GM18858 (cell line): ENCODE measurements around the gene CDH23.

Source experiments
- ATAC-seq: cut with Tn5 transposase; IDR thresholded peaks from one replicate; pipeline ENCODE4 v1.9.1; 2021; ENCODE audit not compliant: unreplicated experiment

The CDH23 gene

GRCh38 chr10:71615538-71616329, 219.0 kb downstream of the CDH23 start:
- no peak for ATAC-seq

GRCh38 chr10:71616817-71617654, 220.3 kb downstream of the CDH23 start:
- no peak for ATAC-seq

- no peak for ATAC-seq
Measured at GRCh38 chr10:71618176-71618575, 221.5 kb downstream of the CDH23 start.

GRCh38 chr10:71618598-71618997, 221.9 kb downstream of the CDH23 start:
- no peak for ATAC-seq

- no peak for ATAC-seq
Measured at GRCh38 chr10:71620642-71621041, 223.9 kb downstream of the CDH23 start.

GRCh38 chr10:71621231-71622153, 224.8 kb downstream of the CDH23 start:
- no peak for ATAC-seq

- ATAC-seq, result no peak
Measured at GRCh38 chr10:71622154-71622526, 225.4 kb downstream of the CDH23 start.

GRCh38 chr10:71622616-71623015, 225.9 kb downstream of the CDH23 start:
- no peak for ATAC-seq

GRCh38 chr10:71623098-71623985, 226.6 kb downstream of the CDH23 start:
- no peak for ATAC-seq

GRCh38 chr10:71623986-71624291, 227.2 kb downstream of the CDH23 start:
- no peak for ATAC-seq

- ATAC-seq, result no peak
Measured at GRCh38 chr10:71625445-71626175, 228.9 kb downstream of the CDH23 start.

GRCh38 chr10:71627230-71627939, 230.7 kb downstream of the CDH23 start:
- ATAC-seq, result no peak

- ATAC-seq, result no peak
Measured at GRCh38 chr10:71627956-71628355, 231.2 kb downstream of the CDH23 start.

GRCh38 chr10:71629131-71629530, 232.4 kb downstream of the CDH23 start:
- ATAC-seq, result no peak

GRCh38 chr10:71630168-71630567, 233.4 kb downstream of the CDH23 start:
- no peak for ATAC-seq

GRCh38 chr10:71631007-71631861, 234.5 kb downstream of the CDH23 start:
- ATAC-seq, result no peak

GRCh38 chr10:71632200-71632820, 235.6 kb downstream of the CDH23 start:
- ATAC-seq, result no peak
